ENCODE results near the gene ETNK2.

Gene ETNK2

DNA sequence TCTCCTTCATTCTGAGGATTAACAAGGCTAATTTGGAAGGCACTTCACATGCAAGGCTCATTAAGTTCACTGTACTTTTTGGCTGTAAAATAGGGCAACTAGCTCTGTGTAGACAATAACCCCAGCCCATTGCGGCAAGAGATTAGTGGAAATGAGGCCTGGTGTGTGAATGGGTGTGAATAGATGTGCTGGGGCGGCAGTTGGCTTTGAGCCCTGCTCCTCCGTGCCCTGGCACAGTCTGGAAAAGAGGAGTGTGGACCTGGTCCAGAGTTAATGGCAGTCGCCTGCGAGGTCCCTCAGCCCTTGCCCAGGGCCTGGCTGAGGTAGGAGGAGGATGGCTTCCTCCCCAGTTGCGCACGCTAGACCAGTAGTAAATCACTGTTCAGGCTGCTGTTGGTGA is 39.6 kb upstream of the ETNK2 start:
- Histone ChIP-seq H3K9me3 (replicated peaks; ENCODE audit: low read length) (no peaks in the 10 kb centered on the region), H3K9ac (ENCODE audit: low read depth, low read length) (no peak overlapping the region), H3K4me2 (ENCODE audit: low read length) (no peak overlapping the region), H3K36me3 (ENCODE audit: insufficient read depth, low read length) (no peaks in the 10 kb centered on the region), H3K27me3 (ENCODE audit: control insufficient read depth, insufficient read depth, low read length) (peaks cover 80% of the 10 kb centered on the region), H3K4me1 (ENCODE audit: control insufficient read depth, insufficient read depth, low read length) (no peaks in the 10 kb centered on the region), H3K4me3 (ENCODE audit: low read length) (no peak overlapping the region)

GRCh38 chr1:204190212-204191211 is 38.7 kb upstream of the ETNK2 start:
- no peak overlapping the region for H3K9ac ChIP-seq (ENCODE audit: low read depth, low read length)
- no peaks in the 10 kb centered on the region for H3K4me1 ChIP-seq (ENCODE audit: control insufficient read depth, insufficient read depth, low read length)
- peaks cover 82% of the 10 kb centered on the region for H3K27me3 ChIP-seq (ENCODE audit: control insufficient read depth, insufficient read depth, low read length)

GRCh38 chr1:204188959-204189639 is 37.3 kb upstream of the ETNK2 start:
- Histone ChIP-seq H3K9ac (ENCODE audit: low read depth, low read length) (no peak overlapping the region), H3K4me3 (ENCODE audit: low read length) (no peak overlapping the region), H3K9me3 (replicated peaks; ENCODE audit: low read length) (no peaks in the 10 kb centered on the region), H3K4me2 (ENCODE audit: low read length) (no peak overlapping the region), H3K36me3 (ENCODE audit: insufficient read depth, low read length) (no peaks in the 10 kb centered on the region), H3K27me3 (ENCODE audit: control insufficient read depth, insufficient read depth, low read length) (peaks cover 75% of the 10 kb centered on the region), H3K4me1 (ENCODE audit: control insufficient read depth, insufficient read depth, low read length) (no peaks in the 10 kb centered on the region)

More at GRCh38 chr1:204190212-204191211, 38.7 kb upstream of the ETNK2 start:
- Histone ChIP-seq H3K9me3 (replicated peaks; ENCODE audit: low read length) (no peaks in the 10 kb centered on the region), H3K36me3 (ENCODE audit: insufficient read depth, low read length) (no peaks in the 10 kb centered on the region), H3K4me2 (ENCODE audit: low read length) (no peak overlapping the region), H3K4me3 (ENCODE audit: low read length) (no peak overlapping the region)

DNA sequence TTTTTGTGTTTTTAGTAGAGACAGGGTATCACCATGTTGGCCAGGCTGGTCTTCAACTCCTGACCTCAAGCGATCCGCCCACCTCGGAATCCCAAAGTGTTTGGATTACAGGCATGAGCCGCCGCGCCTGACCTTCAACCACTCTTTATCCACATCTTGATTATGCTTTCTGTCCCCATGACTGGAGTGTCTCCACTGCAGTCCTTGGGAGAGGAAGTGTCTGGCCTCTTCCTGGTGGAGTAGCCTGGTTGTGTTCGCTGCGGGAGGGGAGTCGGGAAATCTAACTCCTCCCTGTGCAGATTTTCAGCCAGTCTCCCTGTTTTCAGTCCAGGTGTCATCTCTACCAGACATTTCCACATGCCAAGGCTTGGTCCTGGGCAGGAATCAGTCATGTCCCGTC is 34.8 kb upstream of the ETNK2 start:
- Histone ChIP-seq H3K4me3 (ENCODE audit: low read length) (no peak overlapping the region), H3K4me2 (ENCODE audit: low read length) (no peak overlapping the region), H3K4me1 (ENCODE audit: control insufficient read depth, insufficient read depth, low read length) (no peaks in the 10 kb centered on the region), H3K36me3 (ENCODE audit: insufficient read depth, low read length) (no peaks in the 10 kb centered on the region), H3K27me3 (ENCODE audit: control insufficient read depth, insufficient read depth, low read length) (peaks cover 50% of the 10 kb centered on the region), H3K9me3 (replicated peaks; ENCODE audit: low read length) (no peaks in the 10 kb centered on the region), H3K9ac (ENCODE audit: low read depth, low read length) (no peak overlapping the region)

- Histone ChIP-seq H3K9me3 (replicated peaks; ENCODE audit: low read length) (no peaks in the 10 kb centered on the region), H3K27me3 (ENCODE audit: control insufficient read depth, insufficient read depth, low read length) (peaks cover 55% of the 10 kb centered on the region), H3K4me3 (ENCODE audit: low read length) (no peak overlapping the region), H3K4me1 (ENCODE audit: control insufficient read depth, insufficient read depth, low read length) (no peaks in the 10 kb centered on the region), H3K36me3 (ENCODE audit: insufficient read depth, low read length) (no peaks in the 10 kb centered on the region), H3K4me2 (ENCODE audit: low read length) (no peak overlapping the region), H3K9ac (ENCODE audit: low read depth, low read length) (no peak overlapping the region)
Observed at GRCh38 chr1:204181116-204181515, 29.3 kb upstream of the ETNK2 start.

GRCh38 chr1:204180133-204180532 is 28.3 kb upstream of the ETNK2 start:
- H3K9ac ChIP-seq (ENCODE audit: low read depth, low read length), result no peak overlapping the region
- no peak overlapping the region for H3K4me3 ChIP-seq (ENCODE audit: low read length)
- H3K4me1 ChIP-seq (ENCODE audit: control insufficient read depth, insufficient read depth, low read length), result no peaks in the 10 kb centered on the region
- H3K9me3 ChIP-seq (replicated peaks; ENCODE audit: low read length), result no peaks in the 10 kb centered on the region
- peaks cover 60% of the 10 kb centered on the region for H3K27me3 ChIP-seq (ENCODE audit: control insufficient read depth, insufficient read depth, low read length)
- H3K4me2 ChIP-seq (ENCODE audit: low read length), result no peak overlapping the region
- no peaks in the 10 kb centered on the region for H3K36me3 ChIP-seq (ENCODE audit: insufficient read depth, low read length)

GRCh38 chr1:204178487-204179281 is 26.8 kb upstream of the ETNK2 start:
- Histone ChIP-seq H3K4me3 (ENCODE audit: low read length) (no peak overlapping the region), H3K4me2 (ENCODE audit: low read length) (no peak overlapping the region), H3K27me3 (ENCODE audit: control insufficient read depth, insufficient read depth, low read length) (peaks cover 63% of the 10 kb centered on the region), H3K9me3 (replicated peaks; ENCODE audit: low read length) (no peaks in the 10 kb centered on the region), H3K36me3 (ENCODE audit: insufficient read depth, low read length) (no peaks in the 10 kb centered on the region), H3K4me1 (ENCODE audit: control insufficient read depth, insufficient read depth, low read length) (no peaks in the 10 kb centered on the region), H3K9ac (ENCODE audit: low read depth, low read length) (no peak overlapping the region)

- Histone ChIP-seq H3K4me3 (ENCODE audit: low read length) (no peak overlapping the region), H3K36me3 (ENCODE audit: insufficient read depth, low read length) (no peaks in the 10 kb centered on the region)
Observed at GRCh38 chr1:204177133-204177532, 25.3 kb upstream of the ETNK2 start.

GRCh38 chr1:204176049-204176448 is 24.2 kb upstream of the ETNK2 start:
- Histone ChIP-seq H3K4me3 (ENCODE audit: low read length) (no peak overlapping the region), H3K4me2 (ENCODE audit: low read length) (no peak overlapping the region), H3K9me3 (replicated peaks; ENCODE audit: low read length) (no peaks in the 10 kb centered on the region), H3K4me1 (ENCODE audit: control insufficient read depth, insufficient read depth, low read length) (peaks cover 16% of the 10 kb centered on the region), H3K27me3 (ENCODE audit: control insufficient read depth, insufficient read depth, low read length) (peaks cover 58% of the 10 kb centered on the region), H3K9ac (ENCODE audit: low read depth, low read length) (no peak overlapping the region), H3K36me3 (ENCODE audit: insufficient read depth, low read length) (no peaks in the 10 kb centered on the region)

More at GRCh38 chr1:204177133-204177532, 25.3 kb upstream of the ETNK2 start:
- no peaks in the 10 kb centered on the region for H3K9me3 ChIP-seq (replicated peaks; ENCODE audit: low read length)
- H3K4me1 ChIP-seq (ENCODE audit: control insufficient read depth, insufficient read depth, low read length), result peaks cover 6% of the 10 kb centered on the region
- no peak overlapping the region for H3K9ac ChIP-seq (ENCODE audit: low read depth, low read length)
- H3K27me3 ChIP-seq (ENCODE audit: control insufficient read depth, insufficient read depth, low read length), result peaks cover 63% of the 10 kb centered on the region
- H3K4me2 ChIP-seq (ENCODE audit: low read length), result no peak overlapping the region

DNA sequence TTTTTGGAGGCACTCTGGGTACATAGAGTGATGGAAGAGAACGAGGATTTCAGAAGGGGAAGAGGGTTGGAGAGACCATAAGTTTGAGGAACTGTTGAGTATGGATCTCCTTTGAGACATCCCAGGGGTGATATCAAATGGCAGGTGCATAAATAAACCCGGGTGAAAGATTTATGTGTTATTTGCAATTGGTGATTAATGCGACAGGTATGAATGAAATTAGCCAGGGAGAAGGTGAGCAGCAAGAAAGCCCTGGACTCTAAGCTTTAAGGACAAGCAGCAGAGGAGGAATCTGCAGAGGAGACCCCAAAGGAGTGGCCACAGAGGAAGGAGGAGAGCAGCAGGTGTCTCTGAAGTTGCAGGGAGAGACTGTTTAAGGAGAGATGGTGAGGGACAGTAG is 23.1 kb upstream of the ETNK2 start:
- Histone ChIP-seq H3K4me1 (ENCODE audit: control insufficient read depth, insufficient read depth, low read length) (peaks cover 16% of the 10 kb centered on the region), H3K9me3 (replicated peaks; ENCODE audit: low read length) (no peaks in the 10 kb centered on the region), H3K27me3 (ENCODE audit: control insufficient read depth, insufficient read depth, low read length) (peaks cover 49% of the 10 kb centered on the region), H3K9ac (ENCODE audit: low read depth, low read length) (no peak overlapping the region), H3K36me3 (ENCODE audit: insufficient read depth, low read length) (no peaks in the 10 kb centered on the region), H3K4me2 (ENCODE audit: low read length) (no peak overlapping the region), H3K4me3 (ENCODE audit: low read length) (no peak overlapping the region)

DNA sequence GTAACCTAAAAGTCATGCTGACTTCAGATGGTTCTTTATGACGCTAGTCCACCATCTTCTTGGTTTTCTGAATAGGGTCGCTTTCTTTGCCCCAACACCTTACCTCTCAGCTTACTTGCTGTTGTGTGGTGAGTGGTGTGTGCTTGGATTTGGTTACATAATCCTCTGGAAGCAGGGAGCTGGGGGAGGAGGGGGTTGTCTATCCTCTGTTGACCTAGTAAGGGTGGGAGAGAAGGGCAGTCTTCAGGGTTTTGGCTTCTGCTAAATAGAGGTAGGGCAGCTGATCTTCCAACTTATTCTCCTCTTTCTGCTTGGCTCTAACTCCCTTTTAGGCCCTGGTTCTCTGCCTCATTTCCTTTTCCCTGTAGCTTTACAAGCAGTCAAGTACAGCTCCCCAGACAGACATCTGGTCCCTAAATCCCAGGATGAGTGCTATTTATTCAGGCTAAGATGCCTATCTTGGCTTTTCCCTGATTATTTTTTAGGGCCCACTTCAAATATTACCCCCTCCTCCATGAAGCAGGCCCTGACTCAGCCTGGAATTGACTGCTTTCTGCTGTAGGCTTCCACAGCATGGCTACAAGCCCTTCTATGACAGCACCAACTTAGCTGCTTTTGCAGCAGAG is 20.7 kb upstream of the ETNK2 start:
- Histone ChIP-seq H3K27me3 (ENCODE audit: control insufficient read depth, insufficient read depth, low read length) (peaks cover 25% of the 10 kb centered on the region), H3K4me1 (ENCODE audit: control insufficient read depth, insufficient read depth, low read length) (peaks cover 16% of the 10 kb centered on the region), H3K9me3 (replicated peaks; ENCODE audit: low read length) (no peaks in the 10 kb centered on the region)

More for the DNA sequence above, 20.7 kb upstream of the ETNK2 start:
- no peak overlapping the region for H3K4me3 ChIP-seq (ENCODE audit: low read length)
- H3K9ac ChIP-seq (ENCODE audit: low read depth, low read length), result no peak overlapping the region
- H3K4me2 ChIP-seq (ENCODE audit: low read length), result no peak overlapping the region
- no peaks in the 10 kb centered on the region for H3K36me3 ChIP-seq (ENCODE audit: insufficient read depth, low read length)
